Endodermal cell (in vitro differentiated cells): ENCODE data around the gene MN1. TPM values are rescaled to one million over a fixed set of nuclear protein-coding genes. Genes with fewer than 3 reads are reported as not detected.
A peak's percentile ranks its signal among the peaks of the same experiment; 100 is the strongest.

Experiments
- DNase-seq: peaks from one replicate; pipeline ENCODE4 v3.0.0-alpha.2; 2017
- H3K27ac ChIP-seq: 2 replicates; pipeline ENCODE4 v1.5.1; 2013; ENCODE audit warnings: mild to moderate bottlenecking, low read depth, low read length, moderate library complexity
- H3K27me3 ChIP-seq: 2 replicates; pipeline ENCODE4 v1.6.1; 2013; ENCODE audit warnings: mild to moderate bottlenecking, low read length, moderate library complexity; ENCODE audit not compliant: insufficient read depth, control insufficient read depth, poor library complexity, severe bottlenecking
- H3K36me3 ChIP-seq: 2 replicates; pipeline ENCODE4 v1.7.0; 2013; ENCODE audit warnings: mild to moderate bottlenecking, low read length, moderate library complexity; ENCODE audit not compliant: control insufficient read depth, insufficient read depth
- H3K4me1 ChIP-seq: one replicate; pipeline ENCODE4 v1.7.0; 2013; ENCODE audit warnings: low read length; ENCODE audit not compliant: control insufficient read depth, insufficient read depth
- H3K4me3 ChIP-seq: 2 replicates; pipeline ENCODE4 v1.5.1; 2013; ENCODE audit warnings: mild to moderate bottlenecking, low read length, moderate library complexity
- H3K9ac ChIP-seq: 2 replicates; pipeline ENCODE4 v1.6.1; 2013; ENCODE audit warnings: mild to moderate bottlenecking, low read length, moderate library complexity; ENCODE audit not compliant: poor library complexity, severe bottlenecking; ENCODE audit errors: extremely low read depth
- H3K9me3 ChIP-seq: 2 replicates; pipeline ENCODE4 v1.6.1; 2013; ENCODE audit warnings: mild to moderate bottlenecking, low read length, moderate library complexity; ENCODE audit not compliant: control insufficient read depth
- H3K27ac Mint-ChIP-seq: 2 replicates; pipeline ENCODE4 v1.8.0; 2020; ENCODE audit warnings: mixed read lengths
- H3K27me3 Mint-ChIP-seq: 2 replicates; pipeline ENCODE4 v1.8.0; 2021; ENCODE audit warnings: mild to moderate bottlenecking, mixed read lengths; ENCODE audit not compliant: insufficient read depth
- H3K36me3 Mint-ChIP-seq: 2 replicates; pipeline ENCODE4 v1.8.0; 2020; ENCODE audit warnings: low read depth, mixed read lengths
- H3K4me1 Mint-ChIP-seq: 2 replicates; pipeline ENCODE4 v1.8.0; 2020; ENCODE audit warnings: mixed read lengths
- H3K4me3 Mint-ChIP-seq: 2 replicates; pipeline ENCODE4 v1.8.0; 2020; ENCODE audit warnings: mild to moderate bottlenecking, moderate library complexity, mixed read lengths
- H3K9me3 Mint-ChIP-seq: 2 replicates; pipeline ENCODE4 v1.8.0; 2020; ENCODE audit warnings: mild to moderate bottlenecking, mixed read lengths
- CTCF ChIP-seq: fragments of 200-600 bp; sonication (generic); conservative IDR thresholded peaks from 2 replicates; pipeline ENCODE4 v1.5.0; 2021; ENCODE audit warnings: antibody characterized with exemption, mild to moderate bottlenecking
- WGBS, 2 experiments: methylation state at CpG; one replicate each; pipeline versions ENCODE4 v1.1.5 to v1.1.7; 2013; ENCODE audit warnings: missing lambda C conversion rate in 2 of 2, mixed read lengths in 1 of 2; ENCODE audit not compliant: insufficient coverage in 1 of 2, insufficient read length in 1 of 2; 5-methylcytosine and 5-hydroxymethylcytosine counted together
- total RNA-seq, 2 donors: library from RNA; stranded (reverse); fragmentation: NEBNext Ultra II Directional in 1 of 2; extraction: Animal tissue kit (Norgen Biotek cat#: 25700) in 1 of 2; gene quantifications; 2 replicates in 1 of 2; 3 replicates in 1 of 2; pipeline ENCODE4 v1.2.1, GENCODE V29; 2021

Gene MN1
- total RNA-seq, 2 donors from 2014 or later = 4.4 to 17.8 TPM

DNA sequence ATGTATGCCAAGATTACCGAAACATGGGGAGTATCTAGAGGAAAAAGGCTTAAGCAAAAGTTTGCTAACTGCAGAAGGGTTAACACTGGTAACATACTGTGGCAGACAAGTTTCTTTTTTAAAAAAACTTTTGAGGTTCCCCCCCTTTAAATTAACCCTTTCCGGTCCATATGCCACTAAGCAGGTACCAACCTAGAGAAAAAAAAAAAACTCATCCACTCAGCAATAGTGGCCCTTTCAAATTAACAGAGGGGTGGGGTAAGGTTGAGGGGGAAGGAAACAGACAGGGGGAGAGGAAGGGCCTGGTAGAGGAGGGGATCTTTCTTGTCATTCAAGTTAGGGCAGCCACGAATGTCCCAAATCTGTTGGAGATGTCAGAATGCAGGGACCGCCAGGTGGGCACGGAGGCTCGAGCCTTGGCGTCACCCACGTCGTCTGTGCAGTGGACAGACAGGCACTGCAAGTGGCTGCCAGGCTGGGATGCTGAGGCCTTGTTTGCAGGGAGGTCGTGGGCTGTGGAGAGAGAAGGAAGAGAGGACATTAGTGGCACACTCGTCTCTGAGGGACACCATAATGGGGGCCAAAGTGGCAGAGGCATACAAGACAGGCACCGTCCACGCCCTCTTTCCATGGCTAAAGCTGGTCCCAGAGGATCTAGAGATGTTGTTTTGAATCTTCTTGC, 50.8 kb downstream of the MN1 start:
- H3K36me3 Mint-ChIP-seq = peaks cover 5% of the 10 kb centered on the region
- no peaks in the 10 kb centered on the region for H3K9me3 Mint-ChIP-seq
- Histone ChIP-seq H3K9me3 (no peaks in the 10 kb centered on the region), H3K27me3 (no peaks in the 10 kb centered on the region), H3K36me3 (no peaks in the 10 kb centered on the region), H3K4me3 (no peak overlapping the region), H3K9ac (no peak overlapping the region), H3K4me1 (peaks cover 13% of the 10 kb centered on the region), H3K27ac (no peak overlapping the region)
- WGBS, 2 experiments = 88 to 90% methylated on average over 7 to 13 of the region's 13 CpGs
- TF ChIP-seq CTCF = no peak
- peaks cover 27% of the 10 kb centered on the region for H3K4me1 Mint-ChIP-seq
- H3K27me3 Mint-ChIP-seq = peaks cover 3% of the 10 kb centered on the region
- H3K27ac Mint-ChIP-seq = no peak overlapping the region
- no peak overlapping the region for H3K4me3 Mint-ChIP-seq
- DNase-seq = no peak

- DNase-seq = peak; percentile 82
- H3K9ac ChIP-seq = no peak overlapping the region
- no peaks in the 10 kb centered on the region for H3K9me3 ChIP-seq
- no peaks in the 10 kb centered on the region for H3K27me3 ChIP-seq
- Mint-ChIP-seq H3K27me3 (peaks cover 3% of the 10 kb centered on the region), H3K4me3 (no peak overlapping the region), H3K27ac (peak overlapping the region; percentile 34), H3K36me3 (peaks cover 3% of the 10 kb centered on the region), H3K9me3 (no peaks in the 10 kb centered on the region), H3K4me1 (peaks cover 34% of the 10 kb centered on the region)
- WGBS, 2 experiments = 23 to 42% methylated on average over 3 to 10 of the region's 11 CpGs
- no peak for TF ChIP-seq CTCF
- H3K4me1 ChIP-seq = peaks cover 13% of the 10 kb centered on the region
- H3K36me3 ChIP-seq = no peaks in the 10 kb centered on the region
- H3K4me3 ChIP-seq = no peak overlapping the region
- H3K27ac ChIP-seq = peak overlapping the region; percentile 19
Observed at GRCh38 chr22:27749597-27750225, 51.8 kb downstream of the MN1 start.

- Histone ChIP-seq H3K36me3 (no peaks in the 10 kb centered on the region), H3K9me3 (no peaks in the 10 kb centered on the region), H3K27ac (no peak overlapping the region), H3K4me3 (no peak overlapping the region), H3K4me1 (peaks cover 13% of the 10 kb centered on the region), H3K9ac (no peak overlapping the region), H3K27me3 (no peaks in the 10 kb centered on the region)
- Mint-ChIP-seq H3K27ac (no peak overlapping the region), H3K27me3 (peaks cover 3% of the 10 kb centered on the region), H3K4me3 (no peak overlapping the region), H3K36me3 (peaks cover 3% of the 10 kb centered on the region), H3K4me1 (peaks cover 40% of the 10 kb centered on the region), H3K9me3 (no peaks in the 10 kb centered on the region)
- peak; percentile 89 for DNase-seq
- WGBS, 2 experiments = 22 to 28% methylated on average over 7 to 11 of the region's 11 CpGs
- no peak for TF ChIP-seq CTCF
Observed at GRCh38 chr22:27748751-27749191, 52.8 kb downstream of the MN1 start.
